Gastroesophageal sphincter (tissue), 3 donors: Measurements from ENCODE around the gene FBXL13.

Source experiments
- EP300 ChIP-seq: sonication (generic); formaldehyde crosslinking; IDR thresholded peaks from one replicate; pipeline ENCODE4 v1.6.1; 2017; ENCODE audit warnings: antibody characterized with exemption, mild to moderate bottlenecking
- POLR2A ChIP-seq, 2 donors: fragments of 450-650 bp; IDR thresholded peaks; one replicate each; pipeline ENCODE4 v1.6.1; 2017; ENCODE audit warnings: antibody characterized with exemption in 2 of 2, mild to moderate bottlenecking in 2 of 2, moderate library complexity in 1 of 2
- POLR2AphosphoS5 ChIP-seq: sonication (generic); formaldehyde crosslinking; IDR thresholded peaks from one replicate; pipeline ENCODE4 v1.6.1; 2017; ENCODE audit warnings: antibody characterized with exemption
- TF ChIP-seq, protein P1 (sequence below), 4 experiments: fragments of 200-600 bp in 2 of 4; fragments of 450-650 bp in 2 of 4; sonication (generic) in 1 of 4; IDR thresholded peaks; one replicate each; pipeline ENCODE4 v1.5.1; 2017 to 2019; ENCODE audit warnings: antibody characterized with exemption in 4 of 4, mild to moderate bottlenecking in 2 of 4, moderate library complexity in 2 of 4

DNA sequence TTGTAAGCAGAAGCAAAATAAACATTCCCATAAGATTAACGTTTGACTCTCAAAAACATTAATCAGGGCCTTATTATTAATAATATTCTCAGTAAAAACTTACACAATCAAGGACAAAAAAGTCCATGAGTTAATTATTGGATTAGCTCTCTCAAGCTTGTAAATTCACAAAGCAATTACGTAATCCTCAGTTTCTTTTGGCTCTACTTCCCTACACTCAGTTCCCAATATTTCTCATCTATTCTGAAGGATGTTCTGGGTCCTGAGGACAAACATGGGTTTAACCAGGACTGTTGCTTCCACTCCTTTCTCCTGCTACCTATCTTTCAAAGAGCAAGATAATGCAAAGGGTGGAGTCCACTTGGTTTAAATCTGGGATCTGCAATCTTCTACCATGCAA, 15.1 kb downstream of the FBXL13 start:
- TF ChIP-seq, protein P1, sequence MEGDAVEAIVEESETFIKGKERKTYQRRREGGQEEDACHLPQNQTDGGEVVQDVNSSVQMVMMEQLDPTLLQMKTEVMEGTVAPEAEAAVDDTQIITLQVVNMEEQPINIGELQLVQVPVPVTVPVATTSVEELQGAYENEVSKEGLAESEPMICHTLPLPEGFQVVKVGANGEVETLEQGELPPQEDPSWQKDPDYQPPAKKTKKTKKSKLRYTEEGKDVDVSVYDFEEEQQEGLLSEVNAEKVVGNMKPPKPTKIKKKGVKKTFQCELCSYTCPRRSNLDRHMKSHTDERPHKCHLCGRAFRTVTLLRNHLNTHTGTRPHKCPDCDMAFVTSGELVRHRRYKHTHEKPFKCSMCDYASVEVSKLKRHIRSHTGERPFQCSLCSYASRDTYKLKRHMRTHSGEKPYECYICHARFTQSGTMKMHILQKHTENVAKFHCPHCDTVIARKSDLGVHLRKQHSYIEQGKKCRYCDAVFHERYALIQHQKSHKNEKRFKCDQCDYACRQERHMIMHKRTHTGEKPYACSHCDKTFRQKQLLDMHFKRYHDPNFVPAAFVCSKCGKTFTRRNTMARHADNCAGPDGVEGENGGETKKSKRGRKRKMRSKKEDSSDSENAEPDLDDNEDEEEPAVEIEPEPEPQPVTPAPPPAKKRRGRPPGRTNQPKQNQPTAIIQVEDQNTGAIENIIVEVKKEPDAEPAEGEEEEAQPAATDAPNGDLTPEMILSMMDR (IDR thresholded peaks at IDR 0.05), result no peak
- TF ChIP-seq POLR2A (IDR thresholded peaks at IDR 0.05) (no peak), EP300 (no peak), POLR2AphosphoS5 (no peak)
